ENCODE results near the gene RNF217.

DNA sequence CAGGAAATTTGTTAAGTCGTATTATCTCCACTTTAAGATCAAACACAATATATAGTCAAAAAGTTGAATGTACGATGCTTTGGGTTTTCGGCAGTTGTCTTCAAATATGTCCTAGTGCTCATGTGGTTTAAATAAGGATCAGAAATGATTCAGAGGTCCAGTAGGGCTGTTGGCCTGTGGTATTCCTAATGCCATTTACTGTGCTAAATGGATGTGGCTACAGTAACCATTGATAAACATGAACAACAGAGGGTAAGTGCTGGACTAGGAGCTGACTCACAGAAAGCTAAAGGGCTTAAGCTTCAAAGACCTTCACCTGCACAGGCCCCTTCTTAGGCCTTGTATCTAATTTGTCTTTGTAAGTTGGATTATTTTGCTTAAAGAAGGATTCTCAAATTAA, 110.8 kb downstream of the RNF217 start:
- TF ChIP-seq POLR2A (IDR thresholded peaks at IDR 0.05), result no peak
- no peak for TF ChIP-seq CTCF (IDR thresholded peaks at IDR 0.05)

All from body of pancreas (tissue), 4 donors.